NCI-H1694 treated with DMSO at 0.1 percent for 48 hours (cell line): Measurements from ENCODE around the gene QSER1.
"Not testable (repeated sequence)": the region's sequence is repeated elsewhere in the genome, so short reads cannot be mapped to it uniquely, and the experiment has no call there.

Experiments used
- DNase-seq: peaks from one replicate; lab custom pipeline; 2025; lab: John Stamatoyannopoulos, UW

Gene QSER1

GRCh38 chr11:32892355-32893092, at the start of gene QSER1:
TSS of gene QSER1 (plus strand) at chr11:32892811. CDS start at chr11:32893126, 315 bp downstream.
- peak; percentile 50 for DNase-seq

GRCh38 chr11:32843544-32843943, 49.1 kb upstream of the QSER1 start:
- DNase-seq = no peak

GRCh38 chr11:32847511-32847910, 45.1 kb upstream of the QSER1 start:
- no peak for DNase-seq

- DNase-seq = no peak
These were observed 42.9 kb upstream of the QSER1 start for GRCh38 chr11:32849761-32850160.

- no peak for DNase-seq
These were observed 41.4 kb upstream of the QSER1 start for GRCh38 chr11:32851251-32851650.

GRCh38 chr11:32852207-32852606, 40.4 kb upstream of the QSER1 start:
- no peak for DNase-seq

- DNase-seq = no peak
These were observed 37.0 kb upstream of the QSER1 start for GRCh38 chr11:32855601-32856000.

- no peak for DNase-seq
These were observed 33.9 kb upstream of the QSER1 start for GRCh38 chr11:32858731-32859130.

- no peak for DNase-seq
These were observed 30.6 kb upstream of the QSER1 start for GRCh38 chr11:32861850-32862577.

- DNase-seq = no peak
These were observed 28.1 kb upstream of the QSER1 start for GRCh38 chr11:32864555-32864954.

- DNase-seq = not testable (repeated sequence)
These were observed 23.9 kb upstream of the QSER1 start for GRCh38 chr11:32868752-32869151.

GRCh38 chr11:32870676-32871075, 21.9 kb upstream of the QSER1 start:
- no peak for DNase-seq

GRCh38 chr11:32874132-32874531, 18.5 kb upstream of the QSER1 start:
- DNase-seq = no peak

GRCh38 chr11:32881286-32881685, 11.3 kb upstream of the QSER1 start:
- no peak for DNase-seq

- DNase-seq = no peak
These were observed 9.2 kb upstream of the QSER1 start for GRCh38 chr11:32883421-32883820.

GRCh38 chr11:32884023-32884422, 8.6 kb upstream of the QSER1 start:
- DNase-seq = no peak

GRCh38 chr11:32884770-32885384, 7.7 kb upstream of the QSER1 start:
- peak; percentile 6 for DNase-seq

- DNase-seq = no peak
These were observed 7.1 kb upstream of the QSER1 start for GRCh38 chr11:32885556-32885955.

GRCh38 chr11:32886180-32886579, 6.4 kb upstream of the QSER1 start:
- DNase-seq = no peak

- not testable (repeated sequence) for DNase-seq
These were observed 4.8 kb upstream of the QSER1 start for GRCh38 chr11:32887707-32888383.

- DNase-seq = not testable (repeated sequence)
These were observed 4.3 kb upstream of the QSER1 start for GRCh38 chr11:32888384-32888710.

GRCh38 chr11:32888805-32889204, 3.8 kb upstream of the QSER1 start:
- no peak for DNase-seq
